PC-9 (cell line): ENCODE measurements around the gene HNRNPM. TPM values are rescaled to one million over a fixed set of nuclear protein-coding genes. Genes with fewer than 3 reads are reported as not detected.

Experiments used
- BruUV-seq: library from RNA; stranded (reverse); fragments of 400-500 nt; replicated peaks from 2 replicates; lab custom pipeline; 2021; lab: Mats Ljungman, UMichigan
- CTCF ChIA-PET: fragments of 300-600 bp; sonication (Branson Sonifier 250); formaldehyde crosslinking; loops from one replicate; lab custom pipeline; 2022; ENCODE audit warnings: antibody characterized with exemption; lab: Charles Lee
- POLR2A ChIA-PET: fragments of 300-600 bp; sonication (Branson Sonifier 250); formaldehyde crosslinking; loops from one replicate; lab custom pipeline; 2022; ENCODE audit warnings: antibody characterized with exemption; ENCODE audit not compliant: unreplicated experiment; lab: Charles Lee
- DNase-seq, 2 experiments: peaks; one replicate each; pipeline versions ENCODE4 v3.0.0 to v3.0.0-alpha.2; 2015 to 2022; ENCODE audit warnings: mixed read lengths in 1 of 2
- H2AFZ ChIP-seq: fragments of 200-600 bp; sonication (generic); 2 replicates; pipeline ENCODE4 v1.8.1; 2017; ENCODE audit warnings: antibody characterized with exemption
- H3F3A ChIP-seq: fragments of 200-600 bp; sonication (generic); 2 replicates; pipeline ENCODE4 v1.8.1; 2017; ENCODE audit warnings: antibody characterized with exemption, mild to moderate bottlenecking, low read depth; ENCODE audit not compliant: insufficient read depth
- H3K27ac ChIP-seq: fragments of 200-600 bp; sonication (generic); 2 replicates; pipeline ENCODE4 v1.6.1; 2016; ENCODE audit warnings: mixed run types
- H3K27me3 ChIP-seq: fragments of 200-600 bp; sonication (generic); 2 replicates; pipeline ENCODE4 v1.6.1; 2016; ENCODE audit warnings: low read depth, mixed run types; ENCODE audit not compliant: insufficient read depth
- H3K36me3 ChIP-seq: fragments of 200-600 bp; sonication (generic); 2 replicates; pipeline ENCODE4 v1.6.1; 2016; ENCODE audit warnings: low read depth, mixed run types
- H3K4me1 ChIP-seq: fragments of 200-600 bp; sonication (generic); replicated peaks from 2 replicates; pipeline ENCODE4 v1.6.1; 2016; ENCODE audit warnings: mixed run types; ENCODE audit not compliant: insufficient read depth
- H3K4me2 ChIP-seq: fragments of 200-600 bp; sonication (generic); 2 replicates; pipeline ENCODE4 v1.6.1; 2017; ENCODE audit warnings: mixed run types
- H3K4me3 ChIP-seq: fragments of 200-600 bp; sonication (generic); 2 replicates; pipeline ENCODE4 v1.6.1; 2016; ENCODE audit warnings: mixed run types
- H3K79me2 ChIP-seq: fragments of 200-600 bp; sonication (generic); 2 replicates; pipeline ENCODE4 v1.6.1; 2017; ENCODE audit warnings: low read depth, mixed run types
- H3K9me2 ChIP-seq: fragments of 200-600 bp; sonication (generic); 2 replicates; pipeline ENCODE4 v1.8.1; 2017; ENCODE audit warnings: mild to moderate bottlenecking; ENCODE audit not compliant: insufficient read depth
- H3K9me3 ChIP-seq: fragments of 200-600 bp; sonication (generic); 2 replicates; pipeline ENCODE4 v1.8.1; 2016; ENCODE audit warnings: low read depth; ENCODE audit not compliant: insufficient read depth
- H4K20me1 ChIP-seq: fragments of 200-600 bp; sonication (generic); 2 replicates; pipeline ENCODE4 v1.8.1; 2017; ENCODE audit not compliant: insufficient read depth
- EZH2 ChIP-seq: fragments of 200-600 bp; sonication (generic); IDR thresholded peaks from 2 replicates; pipeline ENCODE4 v1.8.0; 2017; ENCODE audit warnings: antibody characterized with exemption, low read depth
- intact Hi-C: fragments of 100-400 bp; cut with micrococcal nuclease; formaldehyde crosslinking; loops from one replicate; pipeline ENCODE4 v1.10.0; 2022; ENCODE audit not compliant: unreplicated experiment
- total RNA-seq: library from RNA; stranded (reverse); gene quantifications from 2 replicates; pipeline ENCODE4 v1.2.3, GENCODE V29; 2021
- TF ChIP-seq, protein P1 (sequence below): fragments of 200-600 bp; sonication (generic); conservative IDR thresholded peaks from 2 replicates; pipeline ENCODE4 v1.6.1; 2017; ENCODE audit warnings: mixed run types, antibody characterized with exemption, mild to moderate bottlenecking, moderate library complexity

HNRNPM gene
- total RNA-seq, 1 experiment from 2014 or later, result 239 TPM

DNA sequence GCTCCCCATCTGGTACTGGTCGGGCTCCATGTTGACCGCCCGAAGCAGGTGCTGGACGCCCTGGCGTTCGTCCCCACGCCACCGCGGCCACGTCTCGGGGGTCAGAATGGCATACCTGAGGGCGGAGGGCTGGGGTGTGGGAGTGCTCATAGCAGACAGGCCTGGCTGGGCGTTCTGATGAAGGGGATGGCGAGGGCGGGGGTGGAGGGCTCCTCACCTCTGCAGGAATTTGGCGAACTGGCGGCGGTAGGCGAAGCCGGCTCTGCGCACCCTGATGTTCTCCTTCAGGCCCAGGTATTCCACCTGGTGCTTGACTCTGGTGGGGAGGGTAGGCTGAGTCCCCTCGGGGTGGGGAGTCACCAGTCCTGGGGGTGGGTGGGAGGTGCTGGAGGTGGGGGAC, 91.5 kb downstream of the HNRNPM start:
- DNase-seq, result no peak
- Histone ChIP-seq H3K27me3 (no peaks in the 10 kb centered on the region), H3K4me3 (no peak overlapping the region), H4K20me1 (no peaks in the 10 kb centered on the region), H3K4me1 (no peaks in the 10 kb centered on the region), H2AFZ (no peak overlapping the region), H3F3A (no peaks in the 10 kb centered on the region; the same call in 1 of the 2 replicates), H3K36me3 (no peaks in the 10 kb centered on the region), H3K4me2 (no peak overlapping the region), H3K79me2 (no peaks in the 10 kb centered on the region), H3K9me2 (no peaks in the 10 kb centered on the region), H3K27ac (no peak overlapping the region), H3K9me3 (no peaks in the 10 kb centered on the region)
- TF ChIP-seq, protein P1, sequence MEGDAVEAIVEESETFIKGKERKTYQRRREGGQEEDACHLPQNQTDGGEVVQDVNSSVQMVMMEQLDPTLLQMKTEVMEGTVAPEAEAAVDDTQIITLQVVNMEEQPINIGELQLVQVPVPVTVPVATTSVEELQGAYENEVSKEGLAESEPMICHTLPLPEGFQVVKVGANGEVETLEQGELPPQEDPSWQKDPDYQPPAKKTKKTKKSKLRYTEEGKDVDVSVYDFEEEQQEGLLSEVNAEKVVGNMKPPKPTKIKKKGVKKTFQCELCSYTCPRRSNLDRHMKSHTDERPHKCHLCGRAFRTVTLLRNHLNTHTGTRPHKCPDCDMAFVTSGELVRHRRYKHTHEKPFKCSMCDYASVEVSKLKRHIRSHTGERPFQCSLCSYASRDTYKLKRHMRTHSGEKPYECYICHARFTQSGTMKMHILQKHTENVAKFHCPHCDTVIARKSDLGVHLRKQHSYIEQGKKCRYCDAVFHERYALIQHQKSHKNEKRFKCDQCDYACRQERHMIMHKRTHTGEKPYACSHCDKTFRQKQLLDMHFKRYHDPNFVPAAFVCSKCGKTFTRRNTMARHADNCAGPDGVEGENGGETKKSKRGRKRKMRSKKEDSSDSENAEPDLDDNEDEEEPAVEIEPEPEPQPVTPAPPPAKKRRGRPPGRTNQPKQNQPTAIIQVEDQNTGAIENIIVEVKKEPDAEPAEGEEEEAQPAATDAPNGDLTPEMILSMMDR, result no peak
- no peak for TF ChIP-seq EZH2
- intact Hi-C loops, result no loop called here
- no TSS peak for BruUV-seq
- CTCF ChIA-PET, result no interaction called here
- POLR2A ChIA-PET, result no interaction called here

GRCh38 chr19:8537099-8537498, 92.3 kb downstream of the HNRNPM start:
- H3K27me3 ChIP-seq, result no peaks in the 10 kb centered on the region
- H3K9me3 ChIP-seq, result no peaks in the 10 kb centered on the region
- H3K79me2 ChIP-seq, result no peaks in the 10 kb centered on the region
- ChIA-PET CTCF (no interaction called here), POLR2A (interaction anchor here (0.5 kb wide), 1 partner anchor 529 kb away, joined by 6 read pairs; no protein-coding TSS in a partner anchor)
- no peak for DNase-seq
- no peak overlapping the region for H3K4me2 ChIP-seq
- no peaks in the 10 kb centered on the region for H3K9me2 ChIP-seq
- TF ChIP-seq, protein P1, result no peak
- TF ChIP-seq EZH2, result no peak
- BruUV-seq, result no TSS peak
- H2AFZ ChIP-seq, result no peak overlapping the region
- H3F3A ChIP-seq, result no peaks in the 10 kb centered on the region; the same call in 1 of the 2 replicates
- H4K20me1 ChIP-seq, result no peaks in the 10 kb centered on the region
- H3K27ac ChIP-seq, result no peak overlapping the region
- no peaks in the 10 kb centered on the region for H3K4me1 ChIP-seq
- no peaks in the 10 kb centered on the region for H3K36me3 ChIP-seq
- intact Hi-C loops, result no loop called here
- no peak overlapping the region for H3K4me3 ChIP-seq

Other genes starting within 250 kb of the HNRNPM start
- 7.2 and 8.4 TPM in 2 replicates for gene CERS4, start 235.6 kb upstream of the HNRNPM start, total RNA-seq
- gene CD320, start 136.6 kb upstream of the HNRNPM start, total RNA-seq, result 42.9 and 52.8 TPM in 2 replicates
- gene NDUFA7, start 123.6 kb upstream of the HNRNPM start, total RNA-seq, result 49.8 and 61.7 TPM in 2 replicates
- 1,283 and 1,512 TPM in 2 replicates for gene RPS28, start 123.5 kb upstream of the HNRNPM start, total RNA-seq
- gene KANK3, start 101.7 kb upstream of the HNRNPM start, total RNA-seq, result 0.37 and 1.6 TPM in 2 replicates
- 0.30 TPM in 1 of 2 replicates, not detected in the other for gene ANGPTL4, start 80.8 kb upstream of the HNRNPM start, total RNA-seq
- gene RAB11B, start 54.6 kb upstream of the HNRNPM start, total RNA-seq, result 119 and 126 TPM in 2 replicates
- gene MARCHF2, start 31.7 kb upstream of the HNRNPM start, total RNA-seq, result 16.6 and 25.2 TPM in 2 replicates
- 0.85 and 0.90 TPM in 2 replicates for gene PRAM1, start 57.7 kb downstream of the HNRNPM start, total RNA-seq
- 22.1 and 22.4 TPM in 2 replicates for gene ZNF414, start 69.2 kb downstream of the HNRNPM start, total RNA-seq
- gene MYO1F, start 132.5 kb downstream of the HNRNPM start, total RNA-seq, result 0.53 and 1.3 TPM in 2 replicates
- 0.60 TPM in 1 of 2 replicates, not detected in the other for gene ADAMTS10, start 165.7 kb downstream of the HNRNPM start, total RNA-seq
- gene NFILZ, start 185.7 kb downstream of the HNRNPM start, total RNA-seq, result not detected in 2 replicates